ENCODE measurements around the gene CELSR2. TPM values are rescaled to one million over a fixed set of nuclear protein-coding genes. Genes with fewer than 3 reads are reported as not detected.

CELSR2 gene
- total RNA-seq, 1 experiment from 2014 or later = 30.2 TPM

GRCh38 chr1:109265016-109265415 is 15.7 kb downstream of the CELSR2 start:
- Histone ChIP-seq H3K27ac (ENCODE audit: low read depth, low read length, poor library complexity, severe bottlenecking) (no peak overlapping the region), H3K36me3 (ENCODE audit: insufficient read depth, low read length, poor library complexity, severe bottlenecking) (peaks cover 28% of the 10 kb centered on the region), H3K4me3 (ENCODE audit: low read depth, low read length, poor library complexity, severe bottlenecking) (no peak overlapping the region), H3K27me3 (replicated peaks; ENCODE audit: insufficient read depth, low read depth, low read length, poor library complexity) (no peaks in the 10 kb centered on the region), H3K9me3 (ENCODE audit: low read depth, low read length, poor library complexity, severe bottlenecking) (no peaks in the 10 kb centered on the region), H3K4me1 (ENCODE audit: insufficient read depth, low read length, poor library complexity, severe bottlenecking) (no peaks in the 10 kb centered on the region)
- ChIA-PET POLR2A (ENCODE audit: low non-redundant PET) (no interaction called here), CTCF (interaction anchor here (0.6 kb wide), 1 partner anchor 218 kb away, joined by 3 read pairs; no protein-coding TSS in a partner anchor)
- intact Hi-C loops (cut with micrococcal nuclease; ENCODE audit: unreplicated experiment) = no loop called here
- DNase-seq (ENCODE audit: low spot score) = no peak
- no peak for TF ChIP-seq EZH2 (IDR thresholded peaks at IDR 0.05; ENCODE audit: borderline replicate concordance, low read depth, low read length, poor library complexity, severe bottlenecking)
- no peak for TF ChIP-seq CTCF (conservative IDR thresholded peaks at IDR 0.05; ENCODE audit: low read depth, low read length)
- BruUV-seq (replicated peaks) = no TSS peak

- Histone ChIP-seq H3K27me3 (replicated peaks; ENCODE audit: insufficient read depth, low read depth, low read length, poor library complexity) (no peaks in the 10 kb centered on the region), H3K36me3 (ENCODE audit: insufficient read depth, low read length, poor library complexity, severe bottlenecking) (peaks cover 31% of the 10 kb centered on the region), H3K9me3 (ENCODE audit: low read depth, low read length, poor library complexity, severe bottlenecking) (no peaks in the 10 kb centered on the region), H3K4me1 (ENCODE audit: insufficient read depth, low read length, poor library complexity, severe bottlenecking) (no peaks in the 10 kb centered on the region), H3K4me3 (ENCODE audit: low read depth, low read length, poor library complexity, severe bottlenecking) (no peak overlapping the region), H3K27ac (ENCODE audit: low read depth, low read length, poor library complexity, severe bottlenecking) (no peak overlapping the region)
- intact Hi-C loops (cut with micrococcal nuclease; ENCODE audit: unreplicated experiment) = no loop called here
- DNase-seq (ENCODE audit: low spot score) = no peak
- no TSS peak for BruUV-seq (replicated peaks)
- TF ChIP-seq EZH2 (IDR thresholded peaks at IDR 0.05; ENCODE audit: borderline replicate concordance, low read depth, low read length, poor library complexity, severe bottlenecking) = no peak
- no peak for TF ChIP-seq CTCF (conservative IDR thresholded peaks at IDR 0.05; ENCODE audit: low read depth, low read length)
- POLR2A ChIA-PET (ENCODE audit: low non-redundant PET) = no interaction called here
- CTCF ChIA-PET = interaction anchor here (0.6 kb wide), 1 partner anchor 133 kb away, joined by 3 read pairs; no protein-coding TSS in a partner anchor
These were observed 16.5 kb downstream of the CELSR2 start for GRCh38 chr1:109265741-109266330.

GRCh38 chr1:109266965-109267364 is 17.6 kb downstream of the CELSR2 start:
- H3K36me3 ChIP-seq (ENCODE audit: insufficient read depth, low read length, poor library complexity, severe bottlenecking) = peaks cover 31% of the 10 kb centered on the region
- H3K27ac ChIP-seq (ENCODE audit: low read depth, low read length, poor library complexity, severe bottlenecking) = no peak overlapping the region
- DNase-seq (ENCODE audit: low spot score) = no peak
- intact Hi-C loops (cut with micrococcal nuclease; ENCODE audit: unreplicated experiment) = no loop called here
- no peaks in the 10 kb centered on the region for H3K27me3 ChIP-seq (replicated peaks; ENCODE audit: insufficient read depth, low read depth, low read length, poor library complexity)
- H3K4me3 ChIP-seq (ENCODE audit: low read depth, low read length, poor library complexity, severe bottlenecking) = no peak overlapping the region
- ChIA-PET POLR2A (ENCODE audit: low non-redundant PET) (no interaction called here), CTCF (no interaction called here)
- no TSS peak for BruUV-seq (replicated peaks)
- H3K4me1 ChIP-seq (ENCODE audit: insufficient read depth, low read length, poor library complexity, severe bottlenecking) = no peaks in the 10 kb centered on the region
- H3K9me3 ChIP-seq (ENCODE audit: low read depth, low read length, poor library complexity, severe bottlenecking) = no peaks in the 10 kb centered on the region
- TF ChIP-seq CTCF (conservative IDR thresholded peaks at IDR 0.05; ENCODE audit: low read depth, low read length) (no peak), EZH2 (IDR thresholded peaks at IDR 0.05; ENCODE audit: borderline replicate concordance, low read depth, low read length, poor library complexity, severe bottlenecking) (no peak)
